Left cardiac atrium (tissue), 4 donors: ENCODE results near the gene ADPGK. TPM values are rescaled to one million over a fixed set of nuclear protein-coding genes. Genes with fewer than 3 reads are reported as not detected.
A peak's percentile ranks its signal among the peaks of the same experiment; 100 is the strongest.
"Not testable (repeated sequence)": the region's sequence is repeated elsewhere in the genome, so short reads cannot be mapped to it uniquely, and the experiment has no call there.

Source experiments
- ATAC-seq, 2 donors: fragments of 200-7000 bp; cut with Tn5 transposase; one replicate each; pipeline ENCODE4 v1.9.1; 2020; ENCODE audit warnings: mild to moderate bottlenecking in 2 of 2, moderate library complexity in 2 of 2
- DNase-seq: peaks from one replicate; pipeline ENCODE4 v3.0.0-alpha.2; 2020
- intact Hi-C, 2 donors: fragments of 100-400 bp; cut with DNase I; formaldehyde crosslinking; loops; one replicate each; pipeline versions ENCODE4 v1.14.1 to v1.15.1; 2022 to 2023
- total RNA-seq, 2 donors: library from RNA; stranded (reverse); fragmentation: NEBNext Ultra II Directional; extraction: Animal tissue kit (Norgen Biotek cat#: 25700); gene quantifications; one replicate each; pipeline ENCODE4 v1.2.1, GENCODE V29; 2021
- donor health status: DM: no; HTN: yes; CAD: no.
- donor health status: DM: no; HTN: yes; CAD: no; lungs with severe emphysema.
- donor health status: DM: yes; HTN: yes; CAD: no.
- donor health status: Dilated cardiomyopathy.

ADPGK gene
- total RNA-seq, 2 donors from 2014 or later, result 18.0 to 18.2 TPM

DNA sequence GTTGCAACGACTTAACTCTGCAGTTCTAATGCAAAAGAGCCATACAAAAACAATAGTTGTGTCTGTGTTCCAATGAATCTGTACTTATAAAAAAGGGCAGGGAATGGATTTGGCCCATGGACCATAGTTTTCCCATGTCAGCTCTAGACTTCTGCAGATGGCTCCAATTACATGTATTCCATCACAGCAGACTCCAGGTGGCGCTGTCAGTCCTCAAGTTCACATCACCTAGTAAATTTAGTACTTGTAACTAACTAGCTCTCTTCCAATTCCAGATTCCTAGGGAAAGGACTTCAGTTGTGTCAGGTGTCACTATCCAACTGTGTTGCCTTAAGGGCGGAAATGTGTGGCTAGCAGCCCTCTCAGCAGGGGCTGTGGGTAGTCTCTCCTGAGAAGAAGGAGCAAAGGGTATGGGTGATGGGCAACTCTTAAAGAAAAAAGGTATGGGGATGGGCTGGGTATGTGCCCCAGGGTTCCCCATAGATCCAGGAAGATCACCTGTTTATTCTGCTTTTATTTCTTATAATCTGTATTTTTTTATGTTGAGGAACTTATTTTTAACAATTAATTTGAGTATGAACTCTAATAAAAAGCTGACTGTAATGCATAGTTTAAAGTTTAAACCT lies 61.4 kb downstream of the ADPGK start:
- peak in 1 of 2 donors; percentile 41 for ATAC-seq
- peak; percentile 53 for DNase-seq
- intact Hi-C loops, result loop anchor here in 1 of 2 donors (10.0 kb wide), 2 partner anchors 363 to 553 kb away; no protein-coding TSS in a partner anchor

DNA sequence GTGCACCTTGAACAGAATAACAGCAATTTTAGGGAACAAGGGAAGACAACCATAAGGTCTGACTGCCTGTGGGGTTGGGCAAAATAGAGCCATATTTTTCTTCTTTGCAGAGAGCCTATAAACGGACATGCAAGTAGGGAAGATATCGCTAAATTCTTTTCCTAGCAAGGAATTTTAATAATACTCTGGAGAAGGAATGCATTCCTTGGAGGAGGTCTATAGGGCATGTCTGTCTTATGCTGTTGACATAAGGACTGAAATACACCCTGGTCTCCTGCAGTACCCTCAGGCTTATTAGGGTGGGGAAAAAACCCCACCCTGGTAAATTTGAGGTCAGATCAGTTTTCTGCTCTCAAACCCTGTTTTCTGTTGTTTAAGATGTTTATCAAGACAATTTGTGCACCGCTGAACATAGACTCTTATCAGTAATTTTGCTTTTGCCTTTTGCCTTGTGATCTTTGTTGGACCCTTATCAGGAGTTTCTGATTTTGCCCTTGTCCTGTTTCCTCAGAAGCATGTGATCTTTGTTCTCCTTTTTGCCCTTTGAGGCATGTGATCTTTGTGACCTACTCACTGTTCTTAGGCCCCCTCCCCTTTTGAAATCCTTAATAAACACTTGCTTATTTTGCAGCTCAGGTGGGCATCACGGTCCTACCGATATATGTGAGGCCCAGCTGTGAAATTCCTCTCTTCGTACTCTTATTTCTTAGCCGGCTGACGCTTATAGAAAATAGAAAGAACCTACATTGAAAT lies 74.8 kb downstream of the ADPGK start:
- intact Hi-C loops, DNase-seq, ATAC-seq: not testable (repeated sequence)

DNA sequence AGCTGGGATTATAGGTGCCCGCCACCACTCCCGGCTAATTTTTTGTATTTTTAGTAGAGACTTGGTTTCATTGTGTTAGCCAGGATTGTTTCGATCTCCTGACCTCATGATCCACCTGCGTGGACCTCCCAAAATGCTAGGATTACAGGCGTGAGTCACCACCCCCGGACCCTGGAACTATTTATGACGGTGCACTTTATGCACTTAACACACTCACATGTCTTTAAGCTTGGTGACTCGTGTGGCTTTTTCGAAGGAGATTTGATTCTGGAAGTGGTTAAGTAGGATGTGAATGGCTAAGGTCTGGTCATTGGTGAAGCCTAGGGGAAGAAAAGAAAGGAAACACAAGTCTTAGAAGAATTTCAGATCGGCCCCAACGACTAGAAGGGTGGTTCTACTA lies 77.3 kb downstream of the ADPGK start:
- no peak for DNase-seq
- ATAC-seq, result no peak
- intact Hi-C loops, result no loop called here

Other genes starting within 250 kb of the ADPGK start
- gene GOLGA6B, start 129.1 kb downstream of the ADPGK start, total RNA-seq, result not detected
- gene HIGD2B, start 97.6 kb downstream of the ADPGK start, total RNA-seq, result not detected
- gene BBS4, start 97.6 kb downstream of the ADPGK start, total RNA-seq, result 10 to 100 TPM in 1 of 2 donors, 1 to 10 TPM in 1; 8.1 to 10.9 TPM